ENCODE results near the gene TBCB. TPM values are rescaled to one million over a fixed set of nuclear protein-coding genes. Genes with fewer than 3 reads are reported as not detected.
A peak's percentile ranks its signal among the peaks of the same experiment; 100 is the strongest.
"Not testable (repeated sequence)": the region's sequence is repeated elsewhere in the genome, so short reads cannot be mapped to it uniquely, and the experiment has no call there.

Gene TBCB
- total RNA-seq, 1 donor from 2014 or later = 286 TPM

- DNase-seq (ENCODE audit: extremely low read depth, low read depth, low spot score) = peak; percentile 50
Measured at GRCh38 chr19:36169084-36169760, 54.0 kb downstream of the TBCB start.

GRCh38 chr19:36172852-36173251, 57.6 kb downstream of the TBCB start:
- no peak for DNase-seq (ENCODE audit: extremely low read depth, low read depth, low spot score)

- not testable (repeated sequence) for DNase-seq (ENCODE audit: extremely low read depth, low read depth, low spot score)
Measured at GRCh38 chr19:36173846-36174245, 58.6 kb downstream of the TBCB start.

Other genes starting within 250 kb of the TBCB start
- 7.3 and 14.9 TPM in 2 replicates for gene APLP1, start 246.9 kb upstream of the TBCB start, total RNA-seq
- 2.7 and 3.6 TPM in 2 replicates for gene NFKBID, start 214.9 kb upstream of the TBCB start, total RNA-seq
- not detected in 2 replicates for gene HCST, start 212.9 kb upstream of the TBCB start, total RNA-seq
- gene TYROBP, start 207.2 kb upstream of the TBCB start, total RNA-seq = not detected in 2 replicates
- 13.3 and 24.3 TPM in 2 replicates for gene LRFN3, start 179.1 kb upstream of the TBCB start, total RNA-seq
- 19.8 and 29.1 TPM in 2 replicates for gene SDHAF1, start 120.3 kb upstream of the TBCB start, total RNA-seq
- gene SYNE4, start 106.7 kb upstream of the TBCB start, total RNA-seq = not detected in 2 replicates
- gene ALKBH6, start 101.3 kb upstream of the TBCB start, total RNA-seq = 22.5 and 35.5 TPM in 2 replicates
- 14.0 TPM in 2 replicates for gene CLIP3, start 82.6 kb upstream of the TBCB start, total RNA-seq
- gene THAP8, start 61.2 kb upstream of the TBCB start, total RNA-seq = 10.3 and 13.9 TPM in 2 replicates
- gene WDR62, start 60.6 kb upstream of the TBCB start, total RNA-seq = 2.3 and 4.8 TPM in 2 replicates
- not detected in 2 replicates for gene OVOL3, start 4.3 kb upstream of the TBCB start, total RNA-seq
- gene POLR2I, start 593 bp upstream of the TBCB start, total RNA-seq = 38.7 and 51.9 TPM in 2 replicates
- gene CAPNS1, start 24.6 kb downstream of the TBCB start, total RNA-seq = 334 and 435 TPM in 2 replicates
- gene COX7A1, start 37.0 kb downstream of the TBCB start, total RNA-seq = 4.8 and 26.8 TPM in 2 replicates
- 1.2 and 2.9 TPM in 2 replicates for gene ZNF565, start 99.2 kb downstream of the TBCB start, total RNA-seq
- gene ZNF146, start 99.6 kb downstream of the TBCB start, total RNA-seq = 68.7 and 77.4 TPM in 2 replicates